HL-60/S4 (cell line): ENCODE results near the gene USP17L21.
"Not testable (repeated sequence)": the region's sequence is repeated elsewhere in the genome, so short reads cannot be mapped to it uniquely, and the experiment has no call there.

Source experiments
- in situ Hi-C: fragments of 300-500 bp; cut with MboI; formaldehyde crosslinking; loops from 2 replicates; pipeline ENCODE4 v1.14.3; 2022; ENCODE audit warnings: low sequenced_read_pairs

USP17L21 gene, protein sequence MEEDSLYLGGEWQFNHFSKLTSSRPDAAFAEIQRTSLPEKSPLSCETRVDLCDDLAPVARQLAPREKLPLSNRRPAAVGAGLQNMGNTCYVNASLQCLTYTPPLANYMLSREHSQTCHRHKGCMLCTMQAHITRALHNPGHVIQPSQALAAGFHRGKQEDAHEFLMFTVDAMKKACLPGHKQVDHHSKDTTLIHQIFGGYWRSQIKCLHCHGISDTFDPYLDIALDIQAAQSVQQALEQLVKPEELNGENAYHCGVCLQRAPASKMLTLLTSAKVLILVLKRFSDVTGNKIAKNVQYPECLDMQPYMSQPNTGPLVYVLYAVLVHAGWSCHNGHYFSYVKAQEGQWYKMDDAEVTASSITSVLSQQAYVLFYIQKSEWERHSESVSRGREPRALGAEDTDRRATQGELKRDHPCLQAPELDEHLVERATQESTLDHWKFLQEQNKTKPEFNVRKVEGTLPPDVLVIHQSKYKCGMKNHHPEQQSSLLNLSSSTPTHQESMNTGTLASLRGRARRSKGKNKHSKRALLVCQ

DNA sequence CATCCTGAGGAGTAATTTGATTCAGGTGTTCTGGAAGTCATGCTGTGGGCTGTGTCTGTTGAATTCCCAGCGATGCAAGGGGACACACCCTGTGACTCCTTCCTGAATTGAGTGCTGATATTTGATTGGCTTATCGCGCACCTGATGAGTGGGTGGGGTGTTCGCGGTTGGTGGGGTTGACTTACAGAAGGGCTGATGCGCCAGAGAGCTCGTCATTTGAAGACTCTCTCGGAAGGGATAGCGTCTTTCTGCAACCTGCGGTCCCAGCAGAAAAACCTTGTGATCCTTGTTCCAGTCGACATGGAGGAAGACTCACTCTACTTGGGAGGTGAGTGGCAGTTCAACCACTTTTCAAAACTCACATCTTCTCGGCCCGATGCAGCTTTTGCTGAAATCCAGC, at the start of gene USP17L21:
TSS of gene USP17L21 (plus strand) at position 301 of the 400 bp plus-strand sequence. CDS start at position 301, 0 bp downstream.
- in situ Hi-C loops, result not testable (repeated sequence)

DNA sequence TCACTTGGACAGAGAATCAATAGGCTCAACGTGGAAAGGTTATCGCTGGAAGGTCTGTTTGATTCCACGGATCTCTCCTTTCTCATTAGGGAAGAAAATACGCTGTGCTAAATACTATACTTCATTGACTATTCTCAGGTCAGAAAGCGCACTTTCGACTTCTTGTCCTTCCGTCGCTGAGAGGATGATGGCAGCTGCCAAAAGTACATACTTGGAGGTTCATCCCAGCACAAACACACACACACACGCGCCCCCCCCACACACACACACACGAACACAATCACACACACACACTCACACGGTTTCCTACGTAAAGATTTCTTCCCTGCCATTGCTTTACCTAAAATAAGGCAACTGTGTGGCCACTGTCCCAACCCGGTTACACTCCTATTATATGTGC, 48.0 kb upstream of the USP17L21 start:
- in situ Hi-C loops, result not testable (repeated sequence)

DNA sequence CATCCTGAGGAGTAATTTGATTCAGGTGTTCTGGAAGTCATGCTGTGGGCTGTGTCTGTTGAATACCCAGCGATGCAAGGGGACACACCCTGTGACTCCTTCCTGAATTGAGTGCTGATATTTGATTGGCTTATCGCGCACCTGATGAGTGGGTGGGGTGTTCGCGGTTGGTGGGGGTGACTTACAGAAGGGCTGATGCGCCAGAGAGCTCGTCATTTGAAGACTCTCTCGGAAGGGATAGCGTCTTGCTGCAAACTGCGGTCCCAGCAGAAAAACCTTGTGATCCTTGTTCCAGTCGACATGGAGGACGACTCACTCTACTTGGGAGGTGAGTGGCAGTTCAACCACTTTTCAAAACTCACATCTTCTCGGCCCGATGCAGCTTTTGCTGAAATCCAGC, 47.6 kb upstream of the USP17L21 start, which contains the start of gene USP17L11:
TSS of gene USP17L11 (plus strand) at position 301 of the 400 bp plus-strand sequence. CDS start at position 301, 0 bp downstream.
- in situ Hi-C loops, result not testable (repeated sequence)

DNA sequence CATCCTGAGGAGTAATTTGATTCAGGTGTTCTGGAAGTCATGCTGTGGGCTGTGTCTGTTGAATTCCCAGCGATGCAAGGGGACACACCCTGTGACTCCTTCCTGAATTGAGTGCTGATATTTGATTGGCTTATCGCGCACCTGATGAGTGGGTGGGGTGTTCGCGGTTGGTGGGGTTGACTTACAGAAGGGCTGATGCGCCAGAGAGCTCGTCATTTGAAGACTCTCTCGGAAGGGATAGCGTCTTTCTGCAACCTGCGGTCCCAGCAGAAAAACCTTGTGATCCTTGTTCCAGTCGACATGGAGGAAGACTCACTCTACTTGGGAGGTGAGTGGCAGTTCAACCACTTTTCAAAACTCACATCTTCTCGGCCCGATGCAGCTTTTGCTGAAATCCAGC, 42.8 kb upstream of the USP17L21 start, which contains the start of gene USP17L12:
TSS of gene USP17L12 (plus strand) at position 301 of the 400 bp plus-strand sequence. CDS start at position 301, 0 bp downstream.
- in situ Hi-C loops, result not testable (repeated sequence)

DNA sequence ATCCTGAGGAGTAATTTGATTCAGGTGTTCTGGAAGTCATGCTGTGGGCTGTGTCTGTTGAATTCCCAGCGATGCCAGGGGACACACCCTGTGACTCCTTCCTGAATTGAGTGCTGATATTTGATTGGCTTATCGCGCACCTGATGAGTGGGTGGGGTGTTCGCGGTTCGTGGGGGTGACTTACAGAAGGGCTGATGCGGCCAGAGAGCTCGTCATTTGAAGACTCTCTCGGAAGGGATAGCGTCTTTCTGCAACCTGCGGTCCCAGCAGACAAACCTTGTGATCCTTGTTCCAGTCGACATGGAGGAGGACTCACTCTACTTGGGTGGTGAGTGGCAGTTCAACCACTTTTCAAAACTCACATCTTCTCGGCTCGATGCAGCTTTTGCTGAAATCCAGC, 38.1 kb upstream of the USP17L21 start, which contains the start of gene USP17L13:
TSS of gene USP17L13 (plus strand) at position 301 of the 400 bp plus-strand sequence. CDS start at position 301, 0 bp downstream.
- in situ Hi-C loops, result not testable (repeated sequence)

DNA sequence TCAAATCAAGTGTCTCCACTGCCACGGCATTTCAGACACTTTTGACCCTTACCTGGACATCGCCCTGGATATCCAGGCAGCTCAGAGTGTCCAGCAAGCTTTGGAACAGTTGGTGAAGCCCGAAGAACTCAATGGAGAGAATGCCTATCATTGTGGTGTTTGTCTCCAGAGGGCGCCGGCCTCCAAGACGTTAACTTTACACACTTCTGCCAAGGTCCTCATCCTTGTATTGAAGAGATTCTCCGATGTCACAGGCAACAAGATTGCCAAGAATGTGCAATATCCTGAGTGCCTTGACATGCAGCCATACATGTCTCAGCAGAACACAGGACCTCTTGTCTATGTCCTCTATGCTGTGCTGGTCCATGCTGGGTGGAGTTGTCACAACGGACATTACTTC, 32.4 kb upstream of the USP17L21 start:
- in situ Hi-C loops, result not testable (repeated sequence)

DNA sequence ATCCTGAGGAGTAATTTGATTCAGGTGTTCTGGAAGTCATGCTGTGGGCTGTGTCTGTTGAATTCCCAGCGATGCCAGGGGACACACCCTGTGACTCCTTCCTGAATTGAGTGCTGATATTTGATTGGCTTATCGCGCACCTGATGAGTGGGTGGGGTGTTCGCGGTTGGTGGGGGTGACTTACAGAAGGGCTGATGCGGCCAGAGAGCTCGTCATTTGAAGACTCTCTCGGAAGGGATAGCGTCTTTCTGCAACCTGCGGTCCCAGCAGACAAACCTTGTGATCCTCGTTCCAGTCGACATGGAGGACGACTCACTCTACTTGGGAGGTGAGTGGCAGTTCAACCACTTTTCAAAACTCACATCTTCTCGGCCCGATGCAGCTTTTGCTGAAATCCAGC, 28.6 kb upstream of the USP17L21 start, which contains the start of gene USP17L15:
TSS of gene USP17L15 (plus strand) at position 301 of the 400 bp plus-strand sequence. CDS start at position 301, 0 bp downstream.
- in situ Hi-C loops, result not testable (repeated sequence)

DNA sequence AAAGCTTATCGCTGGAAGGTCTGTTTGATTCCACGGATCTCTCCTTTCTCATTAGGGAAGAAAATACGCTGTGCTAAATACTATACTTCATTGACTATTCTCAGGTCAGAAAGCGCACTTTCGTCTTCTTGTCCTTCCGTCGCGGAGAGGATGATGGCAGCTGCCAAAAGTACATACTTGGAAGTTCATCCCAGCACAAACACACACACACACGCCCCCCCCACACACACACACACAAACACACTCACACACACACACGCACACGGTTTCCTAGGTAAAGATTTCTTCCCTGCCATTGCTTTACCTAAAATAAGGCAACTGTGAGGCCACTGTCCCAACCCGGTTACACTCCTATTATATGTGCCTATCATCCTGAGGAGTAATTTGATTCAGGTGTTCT, 24.2 kb upstream of the USP17L21 start:
- in situ Hi-C loops, result not testable (repeated sequence)

DNA sequence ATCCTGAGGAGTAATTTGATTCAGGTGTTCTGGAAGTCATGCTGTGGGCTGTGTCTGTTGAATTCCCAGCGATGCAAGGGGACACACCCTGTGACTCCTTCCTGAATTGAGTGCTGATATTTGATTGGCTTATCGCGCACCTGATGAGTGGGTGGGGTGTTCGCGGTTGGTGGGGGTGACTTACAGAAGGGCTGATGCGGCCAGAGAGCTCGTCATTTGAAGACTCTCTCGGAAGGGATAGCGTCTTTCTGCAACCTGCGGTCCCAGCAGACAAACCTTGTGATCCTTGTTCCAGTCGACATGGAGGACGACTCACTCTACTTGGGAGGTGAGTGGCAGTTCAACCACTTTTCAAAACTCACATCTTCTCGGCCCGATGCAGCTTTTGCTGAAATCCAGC, 19.1 kb upstream of the USP17L21 start, which contains the start of gene USP17L17:
TSS of gene USP17L17 (plus strand) at position 301 of the 400 bp plus-strand sequence. CDS start at position 301, 0 bp downstream.
- in situ Hi-C loops, result not testable (repeated sequence)

DNA sequence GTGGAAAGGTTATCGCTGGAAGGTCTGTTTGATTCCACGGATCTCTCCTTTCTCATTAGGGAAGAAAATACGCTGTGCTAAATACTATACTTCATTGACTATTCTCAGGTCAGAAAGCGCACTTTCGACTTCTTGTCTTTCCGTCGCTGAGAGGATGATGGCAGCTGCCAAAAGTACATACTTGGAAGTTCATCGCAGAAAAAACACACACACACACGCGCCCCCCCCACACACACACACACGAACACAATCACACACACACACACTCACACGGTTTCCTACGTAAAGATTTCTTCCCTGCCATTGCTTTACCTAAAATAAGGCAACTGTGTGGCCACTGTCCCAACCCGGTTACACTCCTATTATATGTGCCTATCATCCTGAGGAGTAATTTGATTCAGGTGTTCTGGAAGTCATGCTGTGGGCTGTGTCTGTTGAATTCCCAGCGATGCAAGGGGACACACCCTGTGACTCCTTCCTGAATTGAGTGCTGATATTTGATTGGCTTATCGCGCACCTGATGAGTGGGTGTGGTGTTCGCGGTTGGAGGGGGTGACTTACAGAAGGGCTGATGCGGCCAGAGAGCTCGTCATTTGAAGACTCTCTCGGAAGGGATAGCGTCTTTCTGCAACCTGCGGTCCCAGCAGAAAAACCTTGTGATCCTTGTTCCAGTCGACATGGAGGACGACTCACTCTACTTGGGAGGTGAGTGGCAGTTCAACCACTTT, 14.6 kb upstream of the USP17L21 start, which contains the start of gene USP17L18:
TSS of gene USP17L18 (plus strand) at position 678 of the 728 bp plus-strand sequence. CDS start at position 678, 0 bp downstream.
- in situ Hi-C loops, result not testable (repeated sequence)

DNA sequence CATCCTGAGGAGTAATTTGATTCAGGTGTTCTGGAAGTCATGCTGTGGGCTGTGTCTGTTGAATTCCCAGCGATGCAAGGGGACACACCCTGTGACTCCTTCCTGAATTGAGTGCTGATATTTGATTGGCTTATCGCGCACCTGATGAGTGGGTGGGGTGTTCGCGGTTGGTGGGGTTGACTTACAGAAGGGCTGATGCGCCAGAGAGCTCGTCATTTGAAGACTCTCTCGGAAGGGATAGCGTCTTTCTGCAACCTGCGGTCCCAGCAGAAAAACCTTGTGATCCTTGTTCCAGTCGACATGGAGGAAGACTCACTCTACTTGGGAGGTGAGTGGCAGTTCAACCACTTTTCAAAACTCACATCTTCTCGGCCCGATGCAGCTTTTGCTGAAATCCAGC, 9.6 kb upstream of the USP17L21 start, which contains the start of gene USP17L19:
TSS of gene USP17L19 (plus strand) at position 301 of the 400 bp plus-strand sequence. CDS start at position 301, 0 bp downstream.
- in situ Hi-C loops, result not testable (repeated sequence)

DNA sequence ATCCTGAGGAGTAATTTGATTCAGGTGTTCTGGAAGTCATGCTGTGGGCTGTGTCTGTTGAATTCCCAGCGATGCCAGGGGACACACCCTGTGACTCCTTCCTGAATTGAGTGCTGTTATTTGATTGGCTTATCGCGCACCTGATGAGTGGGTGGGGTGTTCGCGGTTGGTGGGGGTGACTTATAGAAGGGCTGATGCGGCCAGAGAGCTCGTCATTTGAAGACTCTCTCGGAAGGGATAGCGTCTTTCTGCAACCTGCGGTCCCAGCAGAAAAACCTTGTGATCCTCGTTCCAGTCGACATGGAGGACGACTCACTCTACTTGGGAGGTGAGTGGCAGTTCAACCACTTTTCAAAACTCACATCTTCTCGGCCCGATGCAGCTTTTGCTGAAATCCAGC, 4.8 kb upstream of the USP17L21 start, which contains the start of gene USP17L20:
TSS of gene USP17L20 (plus strand) at position 301 of the 400 bp plus-strand sequence. CDS start at position 301, 0 bp downstream.
- in situ Hi-C loops, result not testable (repeated sequence)

DNA sequence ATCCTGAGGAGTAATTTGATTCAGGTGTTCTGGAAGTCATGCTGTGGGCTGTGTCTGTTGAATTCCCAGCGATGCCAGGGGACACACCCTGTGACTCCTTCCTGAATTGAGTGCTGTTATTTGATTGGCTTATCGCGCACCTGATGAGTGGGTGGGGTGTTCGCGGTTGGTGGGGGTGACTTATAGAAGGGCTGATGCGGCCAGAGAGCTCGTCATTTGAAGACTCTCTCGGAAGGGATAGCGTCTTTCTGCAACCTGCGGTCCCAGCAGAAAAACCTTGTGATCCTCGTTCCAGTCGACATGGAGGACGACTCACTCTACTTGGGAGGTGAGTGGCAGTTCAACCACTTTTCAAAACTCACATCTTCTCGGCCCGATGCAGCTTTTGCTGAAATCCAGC, 4.6 kb downstream of the USP17L21 start, which contains the start of gene USP17L22:
TSS of gene USP17L22 (plus strand) at position 301 of the 400 bp plus-strand sequence. CDS start at position 301, 0 bp downstream.
- in situ Hi-C loops, result not testable (repeated sequence)

DNA sequence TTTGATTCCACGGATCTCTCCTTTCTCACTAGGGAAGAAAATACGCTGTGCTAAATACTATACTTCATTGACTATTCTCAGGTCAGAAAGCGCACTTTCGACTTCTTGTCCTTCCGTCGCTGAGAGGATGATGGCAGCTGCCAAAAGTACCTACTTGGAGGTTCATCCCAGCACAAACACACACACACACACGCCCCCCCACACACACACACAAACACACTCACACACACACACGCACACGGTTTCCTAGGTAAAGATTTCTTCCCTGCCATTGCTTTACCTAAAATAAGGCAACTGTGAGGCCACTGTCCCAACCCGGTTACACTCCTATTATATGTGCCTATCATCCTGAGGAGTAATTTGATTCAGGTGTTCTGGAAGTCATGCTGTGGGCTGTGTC, 9.0 kb downstream of the USP17L21 start:
- in situ Hi-C loops, result not testable (repeated sequence)
